HepG2 (cell line): Measurements from ENCODE around the gene FAM117B. TPM values are rescaled to one million over a fixed set of nuclear protein-coding genes. Genes with fewer than 3 reads are reported as not detected.

ENCODE experiments used
- DNMT3B ChIP-seq: conservative IDR thresholded peaks from 2 replicates; pipeline ENCODE4 v1.6.1; 2016; ENCODE audit warnings: missing biosample characterization, control low read depth
- ERF ChIP-seq: IDR thresholded peaks from 2 replicates; pipeline ENCODE4 v1.6.1; 2018; ENCODE audit warnings: missing biosample characterization, missing genetic modification reagents
- HES4 ChIP-seq: sonication (generic); formaldehyde crosslinking; IDR thresholded peaks from 2 replicates; pipeline ENCODE4 v1.9.0; 2021; ENCODE audit warnings: mild to moderate bottlenecking, missing genetic modification reagents, borderline replicate concordance
- HNRNPL ChIP-seq: fragments of 200-400 bp; formaldehyde crosslinking; IDR thresholded peaks from 2 replicates; pipeline ENCODE4 v1.6.1; 2017; ENCODE audit warnings: mild to moderate bottlenecking, low read depth, low read length
- MATR3 ChIP-seq: sonication (generic); formaldehyde crosslinking; IDR thresholded peaks from 2 replicates; pipeline ENCODE4 v1.4.0; 2020; ENCODE audit warnings: missing genetic modification reagents
- MED8 ChIP-seq: sonication (generic); formaldehyde crosslinking; IDR thresholded peaks from 2 replicates; pipeline ENCODE4 v1.8.1; 2023; ENCODE audit warnings: mild to moderate bottlenecking, missing genetic modification reagents; ENCODE audit not compliant: insufficient replicate concordance
- MIER3 ChIP-seq: IDR thresholded peaks from 2 replicates; pipeline ENCODE4 v1.6.1; 2016; ENCODE audit warnings: missing compliant biosample characterization, borderline replicate concordance
- RBAK ChIP-seq: sonication (generic); formaldehyde crosslinking; IDR thresholded peaks from 2 replicates; pipeline ENCODE4 v1.5.1; 2020; ENCODE audit warnings: mild to moderate bottlenecking, missing genetic modification reagents
- SATB2 ChIP-seq: sonication (generic); formaldehyde crosslinking; IDR thresholded peaks from 2 replicates; pipeline ENCODE4 v1.5.0; 2020; ENCODE audit warnings: missing genetic modification reagents
- THYN1 ChIP-seq: sonication (generic); formaldehyde crosslinking; IDR thresholded peaks from 2 replicates; pipeline ENCODE4 v1.8.1; 2023; ENCODE audit warnings: low read depth, mild to moderate bottlenecking, moderate library complexity, missing genetic modification reagents, borderline replicate concordance
- ZFP36L1 ChIP-seq: sonication (generic); formaldehyde crosslinking; IDR thresholded peaks from 2 replicates; pipeline ENCODE4 v1.8.0; 2022; ENCODE audit warnings: mild to moderate bottlenecking, missing genetic modification reagents, moderate library complexity
- ZFP37 ChIP-seq: sonication (generic); formaldehyde crosslinking; IDR thresholded peaks from 2 replicates; pipeline ENCODE4 v1.4.0; 2020; ENCODE audit warnings: missing genetic modification reagents, borderline replicate concordance
- ZNF33B ChIP-seq: sonication (generic); formaldehyde crosslinking; IDR thresholded peaks from 2 replicates; pipeline ENCODE4 v1.5.1; 2020; ENCODE audit warnings: mild to moderate bottlenecking, missing genetic modification reagents
- ZNF557 ChIP-seq: sonication (generic); formaldehyde crosslinking; IDR thresholded peaks from 2 replicates; pipeline ENCODE4 v1.4.0; 2020; ENCODE audit warnings: missing genetic modification reagents
- ZNF792 ChIP-seq: IDR thresholded peaks from 2 replicates; pipeline ENCODE4 v1.6.1; 2016
- polyA plus RNA-seq, 8 experiments: library from polyadenylated mRNA; depleted of rRNA in 3 of 8; stranded (reverse) in 7 of 8; unstranded in 1 of 8; fragments of >200 nt; fragmentation: Illumina TruSeq in 4 of 8; extraction: Trizol in 4 of 8; gene quantifications; 2 replicates each; pipeline versions ENCODE4 v1.2.1 to v1.2.3, GENCODE V29; 2011 to 2016; ENCODE audit warnings: low read depth in 4 of 8, missing spikeins in 1 of 8, mixed read lengths in 1 of 8; ENCODE audit not compliant: insufficient read depth in 1 of 8
- total RNA-seq, 5 experiments: library from RNA; depleted of rRNA; stranded (reverse); fragments of >200 nt; fragmentation: Illumina TruSeq; extraction: Trizol; gene quantifications; 2 replicates each; pipeline ENCODE4 v1.2.3, GENCODE V29; 2016; ENCODE audit warnings: low read depth in 1 of 5
- TF ChIP-seq, protein P1 (sequence below): sonication (generic); formaldehyde crosslinking; IDR thresholded peaks from 2 replicates; pipeline ENCODE4 v1.8.1; 2022; ENCODE audit warnings: mild to moderate bottlenecking, missing genetic modification reagents
- TF ChIP-seq, protein P2 (sequence below): sonication (generic); formaldehyde crosslinking; IDR thresholded peaks from 2 replicates; pipeline ENCODE4 v1.5.0; 2020; ENCODE audit warnings: missing genetic modification reagents, mild to moderate bottlenecking, borderline replicate concordance
- TF ChIP-seq, protein P3 (sequence below): sonication (generic); formaldehyde crosslinking; IDR thresholded peaks from 2 replicates; pipeline ENCODE4 v1.5.0; 2020; ENCODE audit warnings: mild to moderate bottlenecking, missing genetic modification reagents, borderline replicate concordance
- TF ChIP-seq, protein P4 (sequence below): sonication (generic); formaldehyde crosslinking; IDR thresholded peaks from 2 replicates; pipeline ENCODE4 v1.9.0; 2021; ENCODE audit warnings: missing genetic modification reagents, mild to moderate bottlenecking, borderline replicate concordance
- TF ChIP-seq, protein P5 (sequence below): sonication (generic); formaldehyde crosslinking; IDR thresholded peaks from 2 replicates; pipeline ENCODE4 v1.5.0; 2020; ENCODE audit warnings: mild to moderate bottlenecking, missing genetic modification reagents
- TF ChIP-seq, protein P6 (sequence below): sonication (generic); formaldehyde crosslinking; IDR thresholded peaks from 2 replicates; pipeline ENCODE4 v1.4.0; 2020; ENCODE audit warnings: missing genetic modification reagents

FAM117B gene
- total and polyA plus RNA-seq, 2 of the 13 experiments (the other 11 are each of a cell fraction or from before 2014, with no cell fraction given): 5.8 to 11.0 TPM

DNA sequence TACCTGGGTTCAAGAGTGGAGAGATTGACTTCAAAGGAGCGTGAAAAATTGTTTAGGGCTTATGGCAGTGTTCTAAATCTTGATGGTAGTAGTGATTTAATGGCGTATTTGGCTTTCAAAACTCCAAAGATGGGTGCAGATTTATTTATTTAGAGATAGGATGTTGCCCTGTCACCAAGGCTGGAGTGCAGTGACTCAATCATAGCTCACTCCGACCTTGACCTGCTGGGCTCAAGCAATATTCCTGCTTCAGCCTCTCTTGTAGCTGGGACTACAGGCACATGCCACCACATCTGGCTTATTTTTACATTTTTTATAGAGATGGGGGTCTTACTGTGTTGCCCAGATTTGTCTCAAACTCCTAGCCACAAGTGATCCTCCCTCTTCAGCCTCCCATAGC lies 52.5 kb downstream of the FAM117B start (continued):
- TF ChIP-seq, protein P1, sequence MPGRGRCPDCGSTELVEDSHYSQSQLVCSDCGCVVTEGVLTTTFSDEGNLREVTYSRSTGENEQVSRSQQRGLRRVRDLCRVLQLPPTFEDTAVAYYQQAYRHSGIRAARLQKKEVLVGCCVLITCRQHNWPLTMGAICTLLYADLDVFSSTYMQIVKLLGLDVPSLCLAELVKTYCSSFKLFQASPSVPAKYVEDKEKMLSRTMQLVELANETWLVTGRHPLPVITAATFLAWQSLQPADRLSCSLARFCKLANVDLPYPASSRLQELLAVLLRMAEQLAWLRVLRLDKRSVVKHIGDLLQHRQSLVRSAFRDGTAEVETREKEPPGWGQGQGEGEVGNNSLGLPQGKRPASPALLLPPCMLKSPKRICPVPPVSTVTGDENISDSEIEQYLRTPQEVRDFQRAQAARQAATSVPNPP (CRISPR knock-in tag): no peak
- TF ChIP-seq MATR3 (CRISPR knock-in tag) (no peak), RBAK (CRISPR knock-in tag) (no peak), ZFP37 (no peak), THYN1 (CRISPR knock-in tag) (no peak), ZNF792 (CRISPR knock-in tag) (0 out of 2 replicates have a peak, but pooled peaks have one; percentile 45), ZNF33B (CRISPR knock-in tag) (no peak), HES4 (CRISPR knock-in tag) (no peak), HNRNPL (no peak), ERF (CRISPR knock-in tag) (0 out of 2 replicates have a peak, but pooled peaks have one; percentile 22), SATB2 (CRISPR knock-in tag) (no peak), MIER3 (CRISPR knock-in tag) (no peak), MED8 (no peak), ZFP36L1 (no peak), ZNF557 (no peak), DNMT3B (CRISPR knock-in tag) (no peak)
- TF ChIP-seq, protein P2, sequence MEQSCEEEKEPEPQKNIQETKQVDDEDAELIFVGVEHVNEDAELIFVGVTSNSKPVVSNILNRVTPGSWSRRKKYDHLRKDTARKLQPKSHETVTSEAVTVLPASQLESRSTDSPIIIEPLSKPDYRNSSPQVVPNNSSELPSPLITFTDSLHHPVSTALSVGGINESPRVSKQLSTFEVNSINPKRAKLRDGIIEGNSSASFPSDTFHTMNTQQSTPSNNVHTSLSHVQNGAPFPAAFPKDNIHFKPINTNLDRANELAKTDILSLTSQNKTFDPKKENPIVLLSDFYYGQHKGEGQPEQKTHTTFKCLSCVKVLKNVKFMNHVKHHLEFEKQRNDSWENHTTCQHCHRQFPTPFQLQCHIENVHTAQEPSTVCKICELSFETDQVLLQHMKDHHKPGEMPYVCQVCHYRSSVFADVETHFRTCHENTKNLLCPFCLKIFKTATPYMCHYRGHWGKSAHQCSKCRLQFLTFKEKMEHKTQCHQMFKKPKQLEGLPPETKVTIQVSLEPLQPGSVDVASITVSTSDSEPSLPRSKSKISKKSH (CRISPR knock-in tag): no peak
- TF ChIP-seq, protein P3, sequence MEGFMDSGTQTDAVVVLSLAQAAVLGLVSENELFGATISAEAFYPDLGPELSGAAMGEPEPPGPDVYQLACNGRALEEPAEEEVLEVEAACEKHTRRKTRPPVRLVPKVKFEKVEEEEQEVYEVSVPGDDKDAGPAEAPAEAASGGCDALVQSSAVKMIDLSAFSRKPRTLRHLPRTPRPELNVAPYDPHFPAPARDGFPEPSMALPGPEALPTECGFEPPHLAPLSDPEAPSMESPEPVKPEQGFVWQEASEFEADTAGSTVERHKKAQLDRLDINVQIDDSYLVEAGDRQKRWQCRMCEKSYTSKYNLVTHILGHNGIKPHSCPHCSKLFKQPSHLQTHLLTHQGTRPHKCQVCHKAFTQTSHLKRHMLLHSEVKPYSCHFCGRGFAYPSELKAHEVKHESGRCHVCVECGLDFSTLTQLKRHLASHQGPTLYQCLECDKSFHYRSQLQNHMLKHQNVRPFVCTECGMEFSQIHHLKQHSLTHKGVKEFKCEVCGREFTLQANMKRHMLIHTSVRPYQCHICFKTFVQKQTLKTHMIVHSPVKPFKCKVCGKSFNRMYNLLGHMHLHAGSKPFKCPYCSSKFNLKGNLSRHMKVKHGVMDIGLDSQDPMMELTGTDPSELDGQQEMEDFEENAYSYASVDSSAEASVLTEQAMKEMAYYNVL (CRISPR knock-in tag): no peak
- TF ChIP-seq, protein P4, sequence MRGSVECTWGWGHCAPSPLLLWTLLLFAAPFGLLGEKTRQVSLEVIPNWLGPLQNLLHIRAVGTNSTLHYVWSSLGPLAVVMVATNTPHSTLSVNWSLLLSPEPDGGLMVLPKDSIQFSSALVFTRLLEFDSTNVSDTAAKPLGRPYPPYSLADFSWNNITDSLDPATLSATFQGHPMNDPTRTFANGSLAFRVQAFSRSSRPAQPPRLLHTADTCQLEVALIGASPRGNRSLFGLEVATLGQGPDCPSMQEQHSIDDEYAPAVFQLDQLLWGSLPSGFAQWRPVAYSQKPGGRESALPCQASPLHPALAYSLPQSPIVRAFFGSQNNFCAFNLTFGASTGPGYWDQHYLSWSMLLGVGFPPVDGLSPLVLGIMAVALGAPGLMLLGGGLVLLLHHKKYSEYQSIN (CRISPR knock-in tag): no peak
- TF ChIP-seq, protein P5, sequence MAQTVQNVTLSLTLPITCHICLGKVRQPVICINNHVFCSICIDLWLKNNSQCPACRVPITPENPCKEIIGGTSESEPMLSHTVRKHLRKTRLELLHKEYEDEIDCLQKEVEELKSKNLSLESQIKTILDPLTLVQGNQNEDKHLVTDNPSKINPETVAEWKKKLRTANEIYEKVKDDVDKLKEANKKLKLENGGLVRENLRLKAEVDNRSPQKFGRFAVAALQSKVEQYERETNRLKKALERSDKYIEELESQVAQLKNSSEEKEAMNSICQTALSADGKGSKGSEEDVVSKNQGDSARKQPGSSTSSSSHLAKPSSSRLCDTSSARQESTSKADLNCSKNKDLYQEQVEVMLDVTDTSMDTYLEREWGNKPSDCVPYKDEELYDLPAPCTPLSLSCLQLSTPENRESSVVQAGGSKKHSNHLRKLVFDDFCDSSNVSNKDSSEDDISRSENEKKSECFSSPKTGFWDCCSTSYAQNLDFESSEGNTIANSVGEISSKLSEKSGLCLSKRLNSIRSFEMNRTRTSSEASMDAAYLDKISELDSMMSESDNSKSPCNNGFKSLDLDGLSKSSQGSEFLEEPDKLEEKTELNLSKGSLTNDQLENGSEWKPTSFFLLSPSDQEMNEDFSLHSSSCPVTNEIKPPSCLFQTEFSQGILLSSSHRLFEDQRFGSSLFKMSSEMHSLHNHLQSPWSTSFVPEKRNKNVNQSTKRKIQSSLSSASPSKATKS (CRISPR knock-in tag): no peak
- TF ChIP-seq, protein P6, sequence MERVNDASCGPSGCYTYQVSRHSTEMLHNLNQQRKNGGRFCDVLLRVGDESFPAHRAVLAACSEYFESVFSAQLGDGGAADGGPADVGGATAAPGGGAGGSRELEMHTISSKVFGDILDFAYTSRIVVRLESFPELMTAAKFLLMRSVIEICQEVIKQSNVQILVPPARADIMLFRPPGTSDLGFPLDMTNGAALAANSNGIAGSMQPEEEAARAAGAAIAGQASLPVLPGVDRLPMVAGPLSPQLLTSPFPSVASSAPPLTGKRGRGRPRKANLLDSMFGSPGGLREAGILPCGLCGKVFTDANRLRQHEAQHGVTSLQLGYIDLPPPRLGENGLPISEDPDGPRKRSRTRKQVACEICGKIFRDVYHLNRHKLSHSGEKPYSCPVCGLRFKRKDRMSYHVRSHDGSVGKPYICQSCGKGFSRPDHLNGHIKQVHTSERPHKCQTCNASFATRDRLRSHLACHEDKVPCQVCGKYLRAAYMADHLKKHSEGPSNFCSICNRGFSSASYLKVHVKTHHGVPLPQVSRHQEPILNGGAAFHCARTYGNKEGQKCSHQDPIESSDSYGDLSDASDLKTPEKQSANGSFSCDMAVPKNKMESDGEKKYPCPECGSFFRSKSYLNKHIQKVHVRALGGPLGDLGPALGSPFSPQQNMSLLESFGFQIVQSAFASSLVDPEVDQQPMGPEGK (CRISPR knock-in tag): no peak
